ENCODE data around the gene AK8. TPM values are rescaled to one million over a fixed set of nuclear protein-coding genes. Genes with fewer than 3 reads are reported as not detected.

AK8 gene
- total and polyA plus RNA-seq, 2 experiments from 2014 or later = 0.14 to 0.78 TPM

- Mint-ChIP-seq H3K36me3 (ENCODE audit: low read depth) (no peaks in the 10 kb centered on the region), H3K4me3 (no peak overlapping the region), H3K9me3 (no peaks in the 10 kb centered on the region), H3K27ac (no peak overlapping the region), H3K4me1 (peaks cover 26% of the 10 kb centered on the region), H3K27me3 (ENCODE audit: insufficient read depth, low read depth, poor library complexity) (peaks cover 7% of the 10 kb centered on the region)
- H3K27ac ChIP-seq (ENCODE audit: low read depth) = no peak overlapping the region
- no peaks in the 10 kb centered on the region for H3K36me3 ChIP-seq (ENCODE audit: insufficient read depth)
- no peak for ATAC-seq
- DNase-seq (ENCODE audit: low spot score) = no peak
- no peaks in the 10 kb centered on the region for H3K79me2 ChIP-seq (replicated peaks; ENCODE audit: insufficient read depth)
- H3K27me3 ChIP-seq (ENCODE audit: insufficient read depth) = no peaks in the 10 kb centered on the region
- no peaks in the 10 kb centered on the region for H4K20me1 ChIP-seq (replicated peaks; ENCODE audit: insufficient read depth)
- H3K9me2 ChIP-seq (ENCODE audit: insufficient read depth) = no peaks in the 10 kb centered on the region
- H2AFZ ChIP-seq = no peak overlapping the region
- H3K4me2 ChIP-seq = no peak overlapping the region
- H3K4me1 ChIP-seq (ENCODE audit: insufficient read depth) = 0 out of 2 replicates have a peak, but pooled peaks cover 9% of the 10 kb centered on the region
- no peak overlapping the region for H3K4me3 ChIP-seq
- no peaks in the 10 kb centered on the region for H3F3A ChIP-seq (replicated peaks; ENCODE audit: low read depth)
- no peak for TF ChIP-seq EZH2 (IDR thresholded peaks at IDR 0.05; ENCODE audit: low read depth, unreplicated experiment)
- no peak for TF ChIP-seq ZNF114 (CRISPR knock-in tag; IDR thresholded peaks at IDR 0.05)
- TF ChIP-seq NANOG (IDR thresholded peaks at IDR 0.05; ENCODE audit: borderline replicate concordance) = no peak
- no peak for TF ChIP-seq JUNB (IDR thresholded peaks at IDR 0.05; ENCODE audit: unreplicated experiment)
- TF ChIP-seq, protein P1, sequence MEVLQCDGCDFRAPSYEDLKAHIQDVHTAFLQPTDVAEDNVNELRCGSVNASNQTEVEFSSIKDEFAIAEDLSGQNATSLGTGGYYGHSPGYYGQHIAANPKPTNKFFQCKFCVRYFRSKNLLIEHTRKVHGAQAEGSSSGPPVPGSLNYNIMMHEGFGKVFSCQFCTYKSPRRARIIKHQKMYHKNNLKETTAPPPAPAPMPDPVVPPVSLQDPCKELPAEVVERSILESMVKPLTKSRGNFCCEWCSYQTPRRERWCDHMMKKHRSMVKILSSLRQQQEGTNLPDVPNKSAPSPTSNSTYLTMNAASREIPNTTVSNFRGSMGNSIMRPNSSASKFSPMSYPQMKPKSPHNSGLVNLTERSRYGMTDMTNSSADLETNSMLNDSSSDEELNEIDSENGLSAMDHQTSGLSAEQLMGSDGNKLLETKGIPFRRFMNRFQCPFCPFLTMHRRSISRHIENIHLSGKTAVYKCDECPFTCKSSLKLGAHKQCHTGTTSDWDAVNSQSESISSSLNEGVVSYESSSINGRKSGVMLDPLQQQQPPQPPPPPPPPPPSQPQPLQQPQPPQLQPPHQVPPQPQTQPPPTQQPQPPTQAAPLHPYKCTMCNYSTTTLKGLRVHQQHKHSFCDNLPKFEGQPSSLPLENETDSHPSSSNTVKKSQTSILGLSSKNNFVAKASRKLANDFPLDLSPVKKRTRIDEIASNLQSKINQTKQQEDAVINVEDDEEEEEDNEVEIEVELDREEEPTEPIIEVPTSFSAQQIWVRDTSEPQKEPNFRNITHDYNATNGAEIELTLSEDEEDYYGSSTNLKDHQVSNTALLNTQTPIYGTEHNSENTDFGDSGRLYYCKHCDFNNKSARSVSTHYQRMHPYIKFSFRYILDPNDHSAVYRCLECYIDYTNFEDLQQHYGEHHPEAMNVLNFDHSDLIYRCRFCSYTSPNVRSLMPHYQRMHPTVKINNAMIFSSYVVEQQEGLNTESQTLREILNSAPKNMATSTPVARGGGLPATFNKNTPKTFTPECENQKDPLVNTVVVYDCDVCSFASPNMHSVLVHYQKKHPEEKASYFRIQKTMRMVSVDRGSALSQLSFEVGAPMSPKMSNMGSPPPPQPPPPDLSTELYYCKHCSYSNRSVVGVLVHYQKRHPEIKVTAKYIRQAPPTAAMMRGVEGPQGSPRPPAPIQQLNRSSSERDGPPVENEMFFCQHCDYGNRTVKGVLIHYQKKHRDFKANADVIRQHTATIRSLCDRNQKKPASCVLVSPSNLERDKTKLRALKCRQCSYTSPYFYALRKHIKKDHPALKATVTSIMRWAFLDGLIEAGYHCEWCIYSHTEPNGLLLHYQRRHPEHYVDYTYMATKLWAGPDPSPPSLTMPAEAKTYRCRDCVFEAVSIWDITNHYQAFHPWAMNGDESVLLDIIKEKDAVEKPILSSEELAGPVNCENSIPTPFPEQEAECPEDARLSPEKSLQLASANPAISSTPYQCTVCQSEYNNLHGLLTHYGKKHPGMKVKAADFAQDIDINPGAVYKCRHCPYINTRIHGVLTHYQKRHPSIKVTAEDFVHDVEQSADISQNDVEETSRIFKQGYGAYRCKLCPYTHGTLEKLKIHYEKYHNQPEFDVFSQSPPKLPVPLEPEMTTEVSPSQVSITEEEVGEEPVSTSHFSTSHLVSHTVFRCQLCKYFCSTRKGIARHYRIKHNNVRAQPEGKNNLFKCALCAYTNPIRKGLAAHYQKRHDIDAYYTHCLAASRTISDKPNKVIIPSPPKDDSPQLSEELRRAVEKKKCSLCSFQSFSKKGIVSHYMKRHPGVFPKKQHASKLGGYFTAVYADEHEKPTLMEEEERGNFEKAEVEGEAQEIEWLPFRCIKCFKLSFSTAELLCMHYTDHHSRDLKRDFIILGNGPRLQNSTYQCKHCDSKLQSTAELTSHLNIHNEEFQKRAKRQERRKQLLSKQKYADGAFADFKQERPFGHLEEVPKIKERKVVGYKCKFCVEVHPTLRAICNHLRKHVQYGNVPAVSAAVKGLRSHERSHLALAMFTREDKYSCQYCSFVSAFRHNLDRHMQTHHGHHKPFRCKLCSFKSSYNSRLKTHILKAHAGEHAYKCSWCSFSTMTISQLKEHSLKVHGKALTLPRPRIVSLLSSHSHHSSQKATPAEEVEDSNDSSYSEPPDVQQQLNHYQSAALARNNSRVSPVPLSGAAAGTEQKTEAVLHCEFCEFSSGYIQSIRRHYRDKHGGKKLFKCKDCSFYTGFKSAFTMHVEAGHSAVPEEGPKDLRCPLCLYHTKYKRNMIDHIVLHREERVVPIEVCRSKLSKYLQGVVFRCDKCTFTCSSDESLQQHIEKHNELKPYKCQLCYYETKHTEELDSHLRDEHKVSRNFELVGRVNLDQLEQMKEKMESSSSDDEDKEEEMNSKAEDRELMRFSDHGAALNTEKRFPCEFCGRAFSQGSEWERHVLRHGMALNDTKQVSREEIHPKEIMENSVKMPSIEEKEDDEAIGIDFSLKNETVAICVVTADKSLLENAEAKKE (CRISPR knock-in tag; IDR thresholded peaks at IDR 0.05) = no peak
- TF ChIP-seq ZNF331 (CRISPR knock-in tag; IDR thresholded peaks at IDR 0.05; ENCODE audit: low read depth) = no peak
- TF ChIP-seq, protein P2, sequence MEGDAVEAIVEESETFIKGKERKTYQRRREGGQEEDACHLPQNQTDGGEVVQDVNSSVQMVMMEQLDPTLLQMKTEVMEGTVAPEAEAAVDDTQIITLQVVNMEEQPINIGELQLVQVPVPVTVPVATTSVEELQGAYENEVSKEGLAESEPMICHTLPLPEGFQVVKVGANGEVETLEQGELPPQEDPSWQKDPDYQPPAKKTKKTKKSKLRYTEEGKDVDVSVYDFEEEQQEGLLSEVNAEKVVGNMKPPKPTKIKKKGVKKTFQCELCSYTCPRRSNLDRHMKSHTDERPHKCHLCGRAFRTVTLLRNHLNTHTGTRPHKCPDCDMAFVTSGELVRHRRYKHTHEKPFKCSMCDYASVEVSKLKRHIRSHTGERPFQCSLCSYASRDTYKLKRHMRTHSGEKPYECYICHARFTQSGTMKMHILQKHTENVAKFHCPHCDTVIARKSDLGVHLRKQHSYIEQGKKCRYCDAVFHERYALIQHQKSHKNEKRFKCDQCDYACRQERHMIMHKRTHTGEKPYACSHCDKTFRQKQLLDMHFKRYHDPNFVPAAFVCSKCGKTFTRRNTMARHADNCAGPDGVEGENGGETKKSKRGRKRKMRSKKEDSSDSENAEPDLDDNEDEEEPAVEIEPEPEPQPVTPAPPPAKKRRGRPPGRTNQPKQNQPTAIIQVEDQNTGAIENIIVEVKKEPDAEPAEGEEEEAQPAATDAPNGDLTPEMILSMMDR (conservative IDR thresholded peaks at IDR 0.05; ENCODE audit: low read depth in 2 of 2) = no peak
- no peak for TF ChIP-seq ETS1 (IDR thresholded peaks at IDR 0.05)
- no peak for TF ChIP-seq EZH2phosphoT487 (IDR thresholded peaks at IDR 0.05; ENCODE audit: unreplicated experiment)
Measured at GRCh38 chr9:132854832-132855231, 23.3 kb downstream of the AK8 start.

All from GM23338 (cell line).